ENCODE measurements around the gene SEC61A2.

- TF ChIP-seq POLR2A (IDR thresholded peaks at IDR 0.05; ENCODE audit: low read depth, low read length) (no peak), CTCF (IDR thresholded peaks at IDR 0.05; ENCODE audit: extremely low read depth in 1 of 2, insufficient read depth in 1 of 2, low read depth in 1 of 2, low read length in 2 of 2) (no peak), MAX (IDR thresholded peaks at IDR 0.05; ENCODE audit: insufficient read depth, insufficient read length) (no peak), FOS (IDR thresholded peaks at IDR 0.05; ENCODE audit: borderline replicate concordance, insufficient read depth, low read length) (no peak)
These were observed 10.6 kb downstream of the SEC61A2 start for GRCh38 chr10:12140038-12140437.

All from endothelial cell of umbilical vein (primary cell).